Cardiac muscle cell (in vitro differentiated cells and primary cell): Measurements from ENCODE around the gene ROBO2. TPM values are rescaled to one million over a fixed set of nuclear protein-coding genes. Genes with fewer than 3 reads are reported as not detected.
"Not testable (repeated sequence)": the region's sequence is repeated elsewhere in the genome, so short reads cannot be mapped to it uniquely, and the experiment has no call there.

Experiments
- DNase-seq, 2 donors: peaks; one replicate each; pipeline versions ENCODE4 v3.0.0 to v3.0.0-alpha.2; 2010 to 2017; ENCODE audit warnings: low read depth in 1 of 2, low spot score in 1 of 2
- H3K27ac ChIP-seq: fragments of 200-600 bp; sonication (generic); 2 replicates; pipeline ENCODE4 v1.5.1; 2016
- H3K27me3 ChIP-seq: fragments of 200-600 bp; sonication (generic); 2 replicates; pipeline ENCODE4 v1.6.0; 2016; ENCODE audit warnings: control low read depth
- H3K36me3 ChIP-seq: fragments of 200-600 bp; sonication (generic); 2 replicates; pipeline ENCODE4 v1.5.1; 2016; ENCODE audit warnings: control low read depth
- H3K4me1 ChIP-seq: fragments of 200-600 bp; sonication (generic); 2 replicates; pipeline ENCODE4 v1.8.1; 2017; ENCODE audit warnings: low read depth, mild to moderate bottlenecking, mixed run types
- H3K4me3 ChIP-seq: fragments of 200-600 bp; sonication (generic); 2 replicates; pipeline ENCODE4 v1.5.1; 2016; ENCODE audit warnings: mild to moderate bottlenecking
- H3K9me3 ChIP-seq: fragments of 200-600 bp; sonication (generic); 2 replicates; pipeline ENCODE4 v1.5.1; 2017; ENCODE audit warnings: low read depth, mild to moderate bottlenecking, control low read depth
- polyA plus RNA-seq: library from polyadenylated mRNA; unstranded; fragments of >200 nt; fragmentation: Nextera tagmentation; extraction: Ambion mirVana; gene quantifications from 2 replicates; pipeline ENCODE4 v1.2.1, GENCODE V29; 2016
- total RNA-seq: library from RNA; depleted of rRNA; stranded (reverse); fragments of >200 nt; gene quantifications from 2 replicates; pipeline ENCODE4 v1.2.3, GENCODE V29; 2016
- TF ChIP-seq, protein P1 (sequence below): IDR thresholded peaks from 2 replicates; pipeline ENCODE4 v1.5.1; 2012; ENCODE audit warnings: low read depth, mild to moderate bottlenecking, low read length

Gene ROBO2
- total and polyA plus RNA-seq, 2 experiments from 2014 or later = 13.5 to 39.4 TPM

DNA sequence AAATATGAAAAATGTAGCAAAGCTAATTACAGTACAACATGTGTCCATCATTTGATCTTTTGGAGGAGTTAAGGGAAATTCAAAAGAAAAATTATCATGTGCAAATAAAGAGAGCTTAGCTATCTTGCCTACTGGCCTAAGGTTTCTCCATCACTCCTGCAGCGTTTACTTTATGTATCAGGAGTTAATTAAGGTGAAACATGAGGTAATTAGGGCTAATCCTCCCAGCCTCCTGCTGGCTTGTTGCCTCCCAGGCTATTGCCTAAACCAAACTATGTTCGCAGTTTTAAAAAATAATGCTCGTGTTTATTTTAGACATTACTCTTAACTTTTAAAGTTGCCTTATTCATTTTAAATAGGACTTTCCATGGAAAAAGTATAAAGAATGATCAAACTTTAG is 367.5 kb downstream of the ROBO2 start:
- Histone ChIP-seq H3K27ac (no peak overlapping the region), H3K27me3 (no peaks in the 10 kb centered on the region), H3K4me3 (no peak overlapping the region), H3K9me3 (no peaks in the 10 kb centered on the region), H3K36me3 (no peaks in the 10 kb centered on the region), H3K4me1 (no peaks in the 10 kb centered on the region)
- DNase-seq = no peak
- TF ChIP-seq, protein P1, sequence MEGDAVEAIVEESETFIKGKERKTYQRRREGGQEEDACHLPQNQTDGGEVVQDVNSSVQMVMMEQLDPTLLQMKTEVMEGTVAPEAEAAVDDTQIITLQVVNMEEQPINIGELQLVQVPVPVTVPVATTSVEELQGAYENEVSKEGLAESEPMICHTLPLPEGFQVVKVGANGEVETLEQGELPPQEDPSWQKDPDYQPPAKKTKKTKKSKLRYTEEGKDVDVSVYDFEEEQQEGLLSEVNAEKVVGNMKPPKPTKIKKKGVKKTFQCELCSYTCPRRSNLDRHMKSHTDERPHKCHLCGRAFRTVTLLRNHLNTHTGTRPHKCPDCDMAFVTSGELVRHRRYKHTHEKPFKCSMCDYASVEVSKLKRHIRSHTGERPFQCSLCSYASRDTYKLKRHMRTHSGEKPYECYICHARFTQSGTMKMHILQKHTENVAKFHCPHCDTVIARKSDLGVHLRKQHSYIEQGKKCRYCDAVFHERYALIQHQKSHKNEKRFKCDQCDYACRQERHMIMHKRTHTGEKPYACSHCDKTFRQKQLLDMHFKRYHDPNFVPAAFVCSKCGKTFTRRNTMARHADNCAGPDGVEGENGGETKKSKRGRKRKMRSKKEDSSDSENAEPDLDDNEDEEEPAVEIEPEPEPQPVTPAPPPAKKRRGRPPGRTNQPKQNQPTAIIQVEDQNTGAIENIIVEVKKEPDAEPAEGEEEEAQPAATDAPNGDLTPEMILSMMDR = no peak

DNA sequence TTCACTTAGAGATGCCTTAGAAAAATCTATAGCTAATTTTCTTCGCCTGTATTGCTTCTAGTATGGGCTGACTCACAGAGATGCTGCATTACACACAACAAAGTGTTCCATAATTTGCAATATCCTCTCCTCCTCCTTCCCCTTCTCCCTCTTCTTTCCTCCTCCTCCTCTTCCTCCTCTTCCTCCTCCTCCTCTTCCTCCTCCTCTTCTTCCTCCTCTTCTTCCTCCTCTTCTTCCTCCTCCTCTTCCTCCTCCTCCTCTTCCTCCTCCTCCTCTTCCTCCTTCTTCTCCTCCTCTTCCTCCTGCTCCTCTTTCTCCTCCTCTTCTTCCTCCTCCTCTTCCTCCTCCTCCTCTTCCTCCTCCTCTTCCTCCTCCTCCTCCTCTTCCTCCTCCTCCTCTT is 370.4 kb downstream of the ROBO2 start:
- not testable (repeated sequence) for H3K4me3 ChIP-seq, H3K9me3 ChIP-seq, H3K27ac ChIP-seq, DNase-seq, H3K27me3 ChIP-seq, H3K4me1 ChIP-seq, H3K36me3 ChIP-seq

DNA sequence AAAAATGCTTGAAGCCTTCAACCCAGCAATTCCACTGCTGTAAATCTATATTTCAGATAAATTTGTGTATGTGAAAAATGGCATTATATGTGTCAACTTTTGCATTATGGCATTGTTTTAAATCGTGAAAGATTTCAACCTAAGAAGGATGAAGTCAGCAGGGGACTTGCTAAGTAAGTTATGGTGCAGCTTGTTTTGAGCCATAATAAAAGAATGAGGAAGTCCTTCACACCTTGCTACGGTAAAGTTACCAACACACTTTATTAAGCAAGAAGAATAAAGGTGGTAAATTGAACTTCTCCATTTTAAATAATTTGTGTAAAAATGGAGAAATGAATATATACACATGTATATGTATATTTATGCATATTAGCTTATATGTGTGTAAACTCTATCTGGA is 371.4 kb downstream of the ROBO2 start:
- TF ChIP-seq, protein P1 = no peak
- Histone ChIP-seq H3K27ac (no peak overlapping the region), H3K4me1 (no peaks in the 10 kb centered on the region), H3K36me3 (no peaks in the 10 kb centered on the region), H3K9me3 (no peaks in the 10 kb centered on the region), H3K27me3 (no peaks in the 10 kb centered on the region), H3K4me3 (no peak overlapping the region)
- DNase-seq = no peak

DNA sequence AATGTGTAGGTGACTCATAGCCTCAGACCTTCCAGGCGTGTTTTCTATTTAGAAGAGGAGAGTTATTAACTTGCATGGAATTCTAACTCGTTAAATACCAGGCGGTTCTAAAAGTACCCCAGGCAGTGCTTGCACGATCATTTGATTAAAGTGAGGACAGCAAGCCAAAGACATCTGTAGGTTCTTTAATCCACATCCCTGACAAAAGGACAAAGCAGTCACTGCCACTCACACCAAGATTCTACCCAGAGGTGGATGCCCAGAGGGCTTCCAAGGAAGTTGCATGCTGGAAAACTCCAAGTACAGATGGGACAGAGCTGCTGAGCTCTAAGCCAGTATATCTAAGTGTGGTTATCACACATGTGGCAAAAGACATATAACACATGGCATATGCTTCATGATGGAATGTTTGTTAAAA is 372.1 kb downstream of the ROBO2 start:
- TF ChIP-seq, protein P1 = no peak
- Histone ChIP-seq H3K27ac (no peak overlapping the region), H3K4me1 (no peaks in the 10 kb centered on the region), H3K36me3 (no peaks in the 10 kb centered on the region), H3K9me3 (no peaks in the 10 kb centered on the region), H3K27me3 (no peaks in the 10 kb centered on the region), H3K4me3 (no peak overlapping the region)
- no peak for DNase-seq

DNA sequence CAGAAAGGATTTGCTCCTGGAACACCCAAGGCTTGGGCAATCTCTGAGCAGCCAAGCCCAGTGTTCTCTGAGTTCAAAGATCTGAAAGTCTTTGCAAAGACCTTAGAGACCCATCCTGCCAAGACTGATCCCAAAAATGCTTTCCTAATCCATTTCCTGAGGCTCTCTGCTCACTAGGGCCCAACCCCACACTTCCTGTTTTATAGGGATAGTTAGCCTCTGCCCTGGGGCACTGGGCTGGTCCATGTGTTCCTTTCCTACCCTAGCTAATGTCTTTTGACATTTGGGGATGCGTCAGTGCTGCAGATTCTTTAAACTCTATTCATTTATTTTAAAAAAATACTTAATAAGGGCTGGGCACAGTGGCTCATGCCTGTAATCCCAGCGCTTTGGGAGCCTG is 372.7 kb downstream of the ROBO2 start:
- TF ChIP-seq, protein P1 = no peak
- H3K9me3 ChIP-seq = no peaks in the 10 kb centered on the region
- DNase-seq = no peak
- no peak overlapping the region for H3K4me3 ChIP-seq
- H3K27me3 ChIP-seq = no peaks in the 10 kb centered on the region
- H3K27ac ChIP-seq = no peak overlapping the region
- H3K4me1 ChIP-seq = no peaks in the 10 kb centered on the region
- no peaks in the 10 kb centered on the region for H3K36me3 ChIP-seq

DNA sequence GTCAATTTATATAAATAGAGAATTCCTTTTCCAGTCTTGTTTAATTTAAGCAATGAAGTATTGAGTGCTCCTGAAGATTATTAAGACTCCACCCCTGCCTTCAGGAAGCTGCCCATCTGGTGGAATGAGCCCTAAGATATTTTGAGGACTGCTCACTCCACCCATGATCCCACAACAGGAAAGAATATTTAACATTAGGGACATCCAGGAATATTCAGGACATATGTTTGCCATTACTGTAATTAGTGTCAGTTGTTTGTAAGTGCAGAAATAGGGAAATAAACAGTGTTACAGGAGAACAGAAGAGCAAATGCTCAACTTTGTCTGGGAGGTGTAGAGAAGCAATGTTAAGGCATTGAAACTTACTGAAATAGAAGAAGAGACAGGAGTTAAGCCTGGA is 375.0 kb downstream of the ROBO2 start:
- Histone ChIP-seq H3K36me3 (no peaks in the 10 kb centered on the region), H3K4me3 (no peak overlapping the region), H3K4me1 (no peaks in the 10 kb centered on the region), H3K27ac (no peak overlapping the region), H3K27me3 (no peaks in the 10 kb centered on the region), H3K9me3 (no peaks in the 10 kb centered on the region)
- TF ChIP-seq, protein P1 = no peak
- DNase-seq = no peak
